Calu3 (cell line): ENCODE measurements around the gene MGAT5. TPM values are rescaled to one million over a fixed set of nuclear protein-coding genes. Genes with fewer than 3 reads are reported as not detected.

Experiments used
- BruUV-seq: library from RNA; stranded (reverse); fragments of 400-500 nt; replicated peaks from 2 replicates; lab custom pipeline; 2021; lab: Mats Ljungman, UMichigan
- CTCF ChIA-PET: fragments of 300-600 bp; sonication (Branson Sonifier 250); formaldehyde crosslinking; loops from one replicate; lab custom pipeline; 2022; ENCODE audit warnings: antibody characterized with exemption; lab: Charles Lee
- DNase-seq: peaks from one replicate; pipeline ENCODE4 v3.0.0; 2022
- H3K27ac Mint-ChIP-seq: one replicate; pipeline ENCODE4 v1.8.0; 2022; ENCODE audit warnings: mixed read lengths; ENCODE audit not compliant: unreplicated experiment
- H3K27me3 Mint-ChIP-seq: one replicate; pipeline ENCODE4 v1.8.0; 2022; ENCODE audit warnings: mixed read lengths; ENCODE audit not compliant: unreplicated experiment
- H3K36me3 Mint-ChIP-seq: one replicate; pipeline ENCODE4 v1.8.0; 2022; ENCODE audit warnings: mild to moderate bottlenecking, moderate library complexity, mixed read lengths; ENCODE audit not compliant: insufficient read depth, unreplicated experiment
- H3K4me1 Mint-ChIP-seq: one replicate; pipeline ENCODE4 v1.8.0; 2022; ENCODE audit warnings: mild to moderate bottlenecking, low read depth, mixed read lengths; ENCODE audit not compliant: unreplicated experiment
- H3K4me3 Mint-ChIP-seq: one replicate; pipeline ENCODE4 v1.8.0; 2022; ENCODE audit warnings: mild to moderate bottlenecking, low read depth, moderate library complexity, mixed read lengths; ENCODE audit not compliant: unreplicated experiment
- H3K9me3 Mint-ChIP-seq: one replicate; pipeline ENCODE4 v1.8.0; 2022; ENCODE audit warnings: low read depth, mixed read lengths; ENCODE audit not compliant: unreplicated experiment
- intact Hi-C: fragments of 100-400 bp; cut with micrococcal nuclease; formaldehyde crosslinking; loops from one replicate; pipeline ENCODE4 v1.10.0; 2022; ENCODE audit not compliant: unreplicated experiment
- total RNA-seq: library from RNA; stranded (reverse); gene quantifications from 2 replicates; pipeline ENCODE4 v1.2.3, GENCODE V29; 2022
- TF ChIP-seq, protein P1 (sequence below): fragments of 200-600 bp; IDR thresholded peaks from one replicate; pipeline ENCODE4 v1.8.0; 2022; ENCODE audit warnings: antibody characterized with exemption; ENCODE audit not compliant: unreplicated experiment

MGAT5 gene
- total RNA-seq, 1 experiment from 2014 or later = 129 TPM

DNA sequence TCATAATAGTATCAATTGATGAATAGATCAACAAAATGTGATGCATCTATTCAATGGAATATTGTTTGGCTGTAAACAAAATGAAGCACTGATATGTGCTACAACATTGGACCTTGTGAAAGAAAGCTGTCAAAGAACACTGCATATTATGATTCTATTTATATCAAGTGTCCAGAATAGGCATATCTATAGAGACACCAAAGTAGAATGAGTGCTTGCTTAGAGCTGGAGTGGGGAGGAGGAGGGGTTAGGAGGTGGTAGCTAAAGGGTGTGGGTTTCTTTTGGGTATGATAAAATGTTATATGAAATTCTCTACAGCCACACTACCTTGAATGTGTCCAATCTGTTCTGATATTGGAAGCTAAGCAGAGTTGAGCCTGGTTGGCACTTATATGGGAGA, 23.0 kb upstream of the MGAT5 start:
- no TSS peak for BruUV-seq
- H3K36me3 Mint-ChIP-seq = peaks cover 10% of the 10 kb centered on the region
- no peak overlapping the region for H3K4me3 Mint-ChIP-seq
- H3K9me3 Mint-ChIP-seq = peaks cover 3% of the 10 kb centered on the region
- TF ChIP-seq, protein P1, sequence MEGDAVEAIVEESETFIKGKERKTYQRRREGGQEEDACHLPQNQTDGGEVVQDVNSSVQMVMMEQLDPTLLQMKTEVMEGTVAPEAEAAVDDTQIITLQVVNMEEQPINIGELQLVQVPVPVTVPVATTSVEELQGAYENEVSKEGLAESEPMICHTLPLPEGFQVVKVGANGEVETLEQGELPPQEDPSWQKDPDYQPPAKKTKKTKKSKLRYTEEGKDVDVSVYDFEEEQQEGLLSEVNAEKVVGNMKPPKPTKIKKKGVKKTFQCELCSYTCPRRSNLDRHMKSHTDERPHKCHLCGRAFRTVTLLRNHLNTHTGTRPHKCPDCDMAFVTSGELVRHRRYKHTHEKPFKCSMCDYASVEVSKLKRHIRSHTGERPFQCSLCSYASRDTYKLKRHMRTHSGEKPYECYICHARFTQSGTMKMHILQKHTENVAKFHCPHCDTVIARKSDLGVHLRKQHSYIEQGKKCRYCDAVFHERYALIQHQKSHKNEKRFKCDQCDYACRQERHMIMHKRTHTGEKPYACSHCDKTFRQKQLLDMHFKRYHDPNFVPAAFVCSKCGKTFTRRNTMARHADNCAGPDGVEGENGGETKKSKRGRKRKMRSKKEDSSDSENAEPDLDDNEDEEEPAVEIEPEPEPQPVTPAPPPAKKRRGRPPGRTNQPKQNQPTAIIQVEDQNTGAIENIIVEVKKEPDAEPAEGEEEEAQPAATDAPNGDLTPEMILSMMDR = no peak
- peaks cover 69% of the 10 kb centered on the region for H3K4me1 Mint-ChIP-seq
- DNase-seq = no peak
- intact Hi-C loops = loop anchor here (5.0 kb wide), 3 partner anchors 114 to 221 kb away; no protein-coding TSS in a partner anchor
- no peaks in the 10 kb centered on the region for H3K27me3 Mint-ChIP-seq
- H3K27ac Mint-ChIP-seq = no peak overlapping the region
- CTCF ChIA-PET = no interaction called here

DNA sequence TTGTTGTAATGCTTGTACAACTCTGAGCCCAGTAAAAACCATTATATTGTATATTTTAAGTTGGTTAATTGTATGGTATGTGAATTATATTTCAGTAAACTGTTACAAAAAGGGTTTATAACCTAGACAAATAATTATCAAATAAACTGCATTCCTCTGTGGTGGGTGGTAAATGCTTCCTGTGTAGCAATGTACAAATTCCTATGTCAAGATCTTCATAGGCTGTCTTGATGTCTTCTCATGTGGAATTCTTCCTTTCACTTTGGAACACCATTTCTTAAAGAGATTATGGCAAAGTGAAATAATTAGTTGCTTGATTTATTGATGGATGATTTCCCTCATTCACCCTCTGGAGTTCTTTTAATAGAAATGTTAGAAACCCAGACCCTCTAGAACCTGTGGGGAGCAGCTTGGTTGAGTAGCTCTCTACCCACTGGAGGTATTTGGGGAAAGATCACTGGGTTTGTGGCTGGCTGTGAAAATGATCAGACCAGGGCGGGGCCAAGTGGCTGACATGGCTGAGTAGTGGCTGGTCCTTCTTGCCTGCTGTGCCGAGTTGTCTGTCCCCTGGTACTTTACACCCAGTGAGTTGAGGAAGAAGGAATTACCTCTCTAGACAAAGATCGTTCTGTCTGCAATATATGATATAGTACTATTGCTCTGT, 22.4 kb upstream of the MGAT5 start:
- H3K27me3 Mint-ChIP-seq = no peaks in the 10 kb centered on the region
- DNase-seq = no peak
- TF ChIP-seq, protein P1 = no peak
- H3K9me3 Mint-ChIP-seq = peaks cover 3% of the 10 kb centered on the region
- peaks cover 10% of the 10 kb centered on the region for H3K36me3 Mint-ChIP-seq
- peaks cover 72% of the 10 kb centered on the region for H3K4me1 Mint-ChIP-seq
- CTCF ChIA-PET = interaction anchor here (0.9 to 1.9 kb wide), 2 partner anchors 11 to 14 kb away, joined by 3 to 10 read pairs; no protein-coding TSS in a partner anchor
- peak overlapping the region; percentile 97 for H3K27ac Mint-ChIP-seq
- H3K4me3 Mint-ChIP-seq = peak overlapping the region; percentile 42
- BruUV-seq = no TSS peak
- intact Hi-C loops = loop anchor here (5.0 kb wide), 3 partner anchors 114 to 221 kb away; no protein-coding TSS in a partner anchor

DNA sequence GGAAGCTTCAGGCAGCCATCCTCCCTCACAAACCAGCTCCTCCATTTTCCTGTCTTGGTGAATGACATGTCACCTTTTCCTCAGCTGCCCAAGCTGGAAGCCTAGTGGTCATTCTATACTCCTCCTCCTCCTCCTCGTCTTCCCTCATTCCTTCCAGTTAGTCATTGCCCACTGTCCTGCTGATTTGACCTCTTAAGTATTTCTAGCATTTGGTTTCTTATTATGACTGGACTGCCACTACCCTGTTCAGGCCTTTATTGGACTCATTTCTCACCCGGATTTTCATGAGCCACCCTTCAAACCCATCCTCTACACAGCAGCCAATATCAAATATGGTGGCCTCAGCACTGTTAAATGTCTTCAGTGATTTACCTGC, 21.9 kb upstream of the MGAT5 start:
- CTCF ChIA-PET = interaction anchor here (0.9 to 1.9 kb wide), 2 partner anchors 11 to 13 kb away, joined by 3 to 10 read pairs; no protein-coding TSS in a partner anchor
- Mint-ChIP-seq H3K9me3 (peaks cover 3% of the 10 kb centered on the region), H3K27ac (peak overlapping the region; percentile 97), H3K4me3 (peak overlapping the region; percentile 42), H3K27me3 (no peaks in the 10 kb centered on the region), H3K36me3 (peaks cover 10% of the 10 kb centered on the region), H3K4me1 (peaks cover 77% of the 10 kb centered on the region)
- TF ChIP-seq, protein P1 = no peak
- no peak for DNase-seq
- no TSS peak for BruUV-seq
- intact Hi-C loops = loop anchor here (1.0 to 5.0 kb wide), 4 partner anchors 96 to 220 kb away; no protein-coding TSS in a partner anchor

DNA sequence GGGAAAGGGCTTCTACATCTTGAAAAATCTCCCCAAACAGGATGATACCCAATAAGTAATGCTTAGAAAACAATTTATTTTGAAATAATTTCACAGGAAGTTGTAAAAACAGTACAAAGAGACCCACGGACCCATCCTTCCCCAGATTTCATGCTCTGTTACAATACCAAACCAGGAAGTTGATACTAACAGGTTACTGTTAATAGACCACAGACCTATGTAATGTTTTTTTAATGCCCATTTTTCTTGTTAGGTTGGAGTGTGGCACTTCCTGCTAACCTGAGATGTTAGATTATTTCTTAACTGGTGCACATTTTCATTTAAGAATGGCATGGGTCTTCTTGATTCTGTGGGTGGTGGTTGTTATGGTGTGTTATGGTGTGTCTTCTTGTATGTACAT, 21.4 kb upstream of the MGAT5 start:
- no peak for DNase-seq
- CTCF ChIA-PET = interaction anchor here (0.9 to 1.9 kb wide), 3 partner anchors 10 to 347 kb away, joined by 3 to 10 read pairs (median 3); no protein-coding TSS in a partner anchor
- Mint-ChIP-seq H3K36me3 (peaks cover 10% of the 10 kb centered on the region), H3K4me3 (peak overlapping the region; percentile 42), H3K27me3 (no peaks in the 10 kb centered on the region), H3K9me3 (peaks cover 3% of the 10 kb centered on the region), H3K27ac (peak overlapping the region; percentile 97), H3K4me1 (peaks cover 77% of the 10 kb centered on the region)
- BruUV-seq = no TSS peak
- intact Hi-C loops = loop anchor here (1.0 to 5.0 kb wide), 4 partner anchors 96 to 220 kb away; no protein-coding TSS in a partner anchor
- TF ChIP-seq, protein P1 = no peak
